ENCODE data around the gene FBXW2. TPM values are rescaled to one million over a fixed set of nuclear protein-coding genes. Genes with fewer than 3 reads are reported as not detected.
"Not testable (repeated sequence)": the region's sequence is repeated elsewhere in the genome, so short reads cannot be mapped to it uniquely, and the experiment has no call there.

FBXW2 gene
- total RNA-seq, 2 experiments from 2014 or later: 30.0 to 69.0 TPM

GRCh38 chr9:120755044-120755443 is 38.2 kb downstream of the FBXW2 start:
- H3K4me3 ChIP-seq (ENCODE audit: low read depth, low read length, poor library complexity, severe bottlenecking): no peak overlapping the region
- H4K20me1 ChIP-seq (ENCODE audit: insufficient read depth, low read length): no peaks in the 10 kb centered on the region
- POLR2A ChIA-PET: interaction anchor here (0.6 to 1.8 kb wide), 4 partner anchors 20 to 429 kb away, joined by 3 to 4 read pairs (median 3); no protein-coding TSS in a partner anchor
- H3K4me1 ChIP-seq (ENCODE audit: insufficient read depth, low read length, poor library complexity, severe bottlenecking): peaks cover 32% of the 10 kb centered on the region
- BruUV-seq (replicated peaks): no TSS peak
- peak overlapping the region; percentile 27; the same call in 1 of the 2 replicates for H3K4me2 ChIP-seq (ENCODE audit: low read length)
- TF ChIP-seq CTCF (conservative IDR thresholded peaks at IDR 0.05; ENCODE audit: low read length): no peak
- TF ChIP-seq EZH2phosphoT487 (IDR thresholded peaks at IDR 0.05; ENCODE audit: borderline replicate concordance, low read depth, low read length): no peak
- CTCF ChIA-PET (ENCODE audit: unreplicated experiment): interaction anchor here (0.8 kb wide), 1 partner anchor 305 kb away, joined by 4 read pairs; no protein-coding TSS in a partner anchor
- H3K27ac ChIP-seq (ENCODE audit: low read depth, low read length, poor library complexity, severe bottlenecking): peak overlapping the region; percentile 34
- H3K79me2 ChIP-seq (ENCODE audit: insufficient read depth, low read depth, low read length): no peaks in the 10 kb centered on the region
- H2AFZ ChIP-seq (ENCODE audit: low read length): no peak overlapping the region
- peaks cover 32% of the 10 kb centered on the region; the same call in 1 of the 2 replicates for H3K36me3 ChIP-seq (ENCODE audit: insufficient read depth, low read length)
- intact Hi-C loops (cut with micrococcal nuclease; ENCODE audit: unreplicated experiment): loop anchor here (2.0 to 10.0 kb wide), 4 partner anchors 230 to 647 kb away; partner anchors contain the start of gene RAB14
- peak; percentile 13 for DNase-seq (ENCODE audit: low spot score)
- no peaks in the 10 kb centered on the region for H3K9me2 ChIP-seq (ENCODE audit: insufficient read depth, low read length)
- no peaks in the 10 kb centered on the region for H3K9me3 ChIP-seq (ENCODE audit: low read length)

GRCh38 chr9:120750421-120750820 is 42.8 kb downstream of the FBXW2 start:
- ChIA-PET POLR2A (interaction anchor here (0.7 to 1.8 kb wide), 2 partner anchors 11 to 43 kb away, joined by 4 to 5 read pairs; partner anchors contain the start of gene FBXW2), CTCF (ENCODE audit: unreplicated experiment) (no interaction called here)
- H3K36me3 ChIP-seq (ENCODE audit: insufficient read depth, low read length): no peaks in the 10 kb centered on the region
- no peak overlapping the region for H2AFZ ChIP-seq (ENCODE audit: low read length)
- intact Hi-C loops (cut with micrococcal nuclease; ENCODE audit: unreplicated experiment): loop anchor here (10.0 kb wide), 1 partner anchor 454 kb away; the partner anchor contains the start of gene RAB14
- no peak overlapping the region for H3K4me2 ChIP-seq (ENCODE audit: low read length)
- no peak for DNase-seq (ENCODE audit: low spot score)
- no peak overlapping the region for H3K4me3 ChIP-seq (ENCODE audit: low read depth, low read length, poor library complexity, severe bottlenecking)
- H3K27ac ChIP-seq (ENCODE audit: low read depth, low read length, poor library complexity, severe bottlenecking): no peak overlapping the region
- H3K4me1 ChIP-seq (ENCODE audit: insufficient read depth, low read length, poor library complexity, severe bottlenecking): peaks cover 7% of the 10 kb centered on the region
- TF ChIP-seq EZH2phosphoT487 (IDR thresholded peaks at IDR 0.05; ENCODE audit: borderline replicate concordance, low read depth, low read length): no peak
- no peaks in the 10 kb centered on the region for H3K9me3 ChIP-seq (ENCODE audit: low read length)
- no peaks in the 10 kb centered on the region for H4K20me1 ChIP-seq (ENCODE audit: insufficient read depth, low read length)
- H3K9me2 ChIP-seq (ENCODE audit: insufficient read depth, low read length): no peaks in the 10 kb centered on the region
- no peaks in the 10 kb centered on the region for H3K79me2 ChIP-seq (ENCODE audit: insufficient read depth, low read depth, low read length)
- no TSS peak for BruUV-seq (replicated peaks)

- H3K4me3 ChIP-seq (ENCODE audit: low read depth, low read length, poor library complexity, severe bottlenecking); H3K9me2 ChIP-seq (ENCODE audit: insufficient read depth, low read length); H4K20me1 ChIP-seq (ENCODE audit: insufficient read depth, low read length); DNase-seq (ENCODE audit: low spot score); H3K4me1 ChIP-seq (ENCODE audit: insufficient read depth, low read length, poor library complexity, severe bottlenecking); H3K9me3 ChIP-seq (ENCODE audit: low read length); H3K36me3 ChIP-seq (ENCODE audit: insufficient read depth, low read length); H3K4me2 ChIP-seq (ENCODE audit: low read length); H3K27ac ChIP-seq (ENCODE audit: low read depth, low read length, poor library complexity, severe bottlenecking); CTCF ChIA-PET (ENCODE audit: unreplicated experiment); BruUV-seq (replicated peaks); H2AFZ ChIP-seq (ENCODE audit: low read length); H3K79me2 ChIP-seq (ENCODE audit: insufficient read depth, low read depth, low read length); intact Hi-C loops (cut with micrococcal nuclease; ENCODE audit: unreplicated experiment); POLR2A ChIA-PET: not testable (repeated sequence)
Measured at GRCh38 chr9:120746366-120746765, 46.9 kb downstream of the FBXW2 start.
